WTC11 (cell line): ENCODE data around the gene OVOL3. TPM values are rescaled to one million over a fixed set of nuclear protein-coding genes. Genes with fewer than 3 reads are reported as not detected.

Experiments used
- AR ChIP-seq: fragments of 250-450 bp; sonication (Bioruptor Pico); IDR thresholded peaks from 2 replicates; pipeline ENCODE4 v1.9.0; 2021; ENCODE audit warnings: mild to moderate bottlenecking
- ATF6 ChIP-seq: sonication (generic); formaldehyde crosslinking; IDR thresholded peaks from 2 replicates; pipeline ENCODE4 v1.8.1; 2023; ENCODE audit warnings: mild to moderate bottlenecking, missing genetic modification reagents
- E2F1 ChIP-seq: sonication (generic); formaldehyde crosslinking; IDR thresholded peaks from 2 replicates; pipeline ENCODE4 v1.8.0; 2022; ENCODE audit warnings: mild to moderate bottlenecking, missing genetic modification reagents
- GRHL2 ChIP-seq: fragments of 250-450 bp; sonication (Bioruptor Pico); IDR thresholded peaks from 2 replicates; pipeline ENCODE4 v1.8.0; 2022; ENCODE audit warnings: mild to moderate bottlenecking, moderate library complexity; ENCODE audit not compliant: insufficient replicate concordance, severe bottlenecking
- MAX ChIP-seq: sonication (generic); formaldehyde crosslinking; IDR thresholded peaks from 2 replicates; pipeline ENCODE4 v1.8.0; 2022; ENCODE audit warnings: mild to moderate bottlenecking, missing genetic modification reagents
- OVOL2 ChIP-seq: fragments of 250-450 bp; sonication (Bioruptor Pico); IDR thresholded peaks from 2 replicates; pipeline ENCODE4 v1.9.0; 2021; ENCODE audit warnings: mild to moderate bottlenecking, borderline replicate concordance
- PRDM15 ChIP-seq: sonication (generic); formaldehyde crosslinking; IDR thresholded peaks from 2 replicates; pipeline ENCODE4 v1.8.0; 2022; ENCODE audit warnings: missing genetic modification reagents
- RORB ChIP-seq: fragments of 250-450 bp; sonication (Bioruptor Pico); IDR thresholded peaks from 2 replicates; pipeline ENCODE4 v1.9.0; 2021; ENCODE audit warnings: mild to moderate bottlenecking
- TCF7 ChIP-seq: sonication (generic); formaldehyde crosslinking; IDR thresholded peaks from 2 replicates; pipeline ENCODE4 v1.8.0; 2022; ENCODE audit warnings: mild to moderate bottlenecking, low read depth, missing genetic modification reagents, moderate library complexity
- ZNF281 ChIP-seq: sonication (generic); formaldehyde crosslinking; IDR thresholded peaks from 2 replicates; pipeline ENCODE4 v1.8.0; 2023; ENCODE audit warnings: mild to moderate bottlenecking, missing genetic modification reagents
- ZNF317 ChIP-seq: sonication (generic); formaldehyde crosslinking; IDR thresholded peaks from 2 replicates; pipeline ENCODE4 v1.8.1; 2023; ENCODE audit warnings: low read depth, mild to moderate bottlenecking, moderate library complexity, missing genetic modification reagents, borderline replicate concordance
- ZNF425 ChIP-seq: fragments of 250-450 bp; sonication (Bioruptor Pico); conservative IDR thresholded peaks from 2 replicates; pipeline ENCODE4 v1.9.0; 2021; ENCODE audit warnings: mild to moderate bottlenecking
- total RNA-seq: library from RNA; stranded (reverse); gene quantifications from 3 replicates; pipeline ENCODE4 v1.2.3, GENCODE V29; 2021

OVOL3 gene
- total RNA-seq, 1 experiment from 2014 or later = not detected

GRCh38 chr19:36100476-36100875 is 10.5 kb upstream of the OVOL3 start (continued):
- TF ChIP-seq E2F1 (CRISPR knock-in tag) = no peak
- no peak for TF ChIP-seq OVOL2 (CRISPR knock-in tag)
- TF ChIP-seq ATF6 = no peak
- no peak for TF ChIP-seq PRDM15
- no peak for TF ChIP-seq ZNF317
- no peak for TF ChIP-seq GRHL2 (CRISPR knock-in tag)
- TF ChIP-seq RORB = no peak
- no peak for TF ChIP-seq ZNF425 (CRISPR knock-in tag)
- no peak for TF ChIP-seq MAX (CRISPR knock-in tag)
- no peak for TF ChIP-seq TCF7
- no peak for TF ChIP-seq ZNF281
- no peak for TF ChIP-seq AR (CRISPR knock-in tag)
